ENCODE data around the gene HTATSF1. TPM values are rescaled to one million over a fixed set of nuclear protein-coding genes. Genes with fewer than 3 reads are reported as not detected.

HTATSF1 gene
- total and polyA plus RNA-seq, 2 donors (not counting 1 experiment from before 2014, with no cell fraction given): 0.66 to 33.2 TPM

DNA sequence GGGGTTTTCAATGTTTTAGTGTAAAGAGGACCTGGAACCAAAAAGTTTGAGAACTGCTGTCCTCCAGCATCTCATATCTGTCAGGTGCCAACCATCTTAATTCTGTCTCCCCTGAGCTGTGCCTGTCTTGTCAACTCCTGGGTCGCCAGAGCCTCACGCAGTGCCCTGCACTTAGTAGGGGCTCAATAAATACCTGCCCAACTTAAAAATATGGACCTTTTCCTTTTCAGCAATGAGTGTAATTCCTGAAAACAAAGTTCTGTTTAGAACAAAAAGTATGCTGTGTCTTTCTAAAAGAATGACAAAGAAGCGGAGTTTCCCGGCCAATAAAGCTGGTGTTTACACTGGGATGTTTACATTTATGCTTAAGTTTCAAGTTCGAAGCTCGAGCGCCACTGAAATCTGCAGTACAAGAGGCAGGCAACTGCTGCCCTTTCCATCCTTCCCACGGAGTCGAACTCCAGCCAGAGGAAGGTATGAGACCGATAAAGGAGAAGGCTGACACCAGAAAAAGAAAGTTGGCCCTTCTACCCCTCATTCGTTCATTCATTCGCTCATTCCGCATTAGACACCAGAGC is 1.1 kb upstream of the HTATSF1 start:
- no peak for DNase-seq (ENCODE audit: low read depth in 2 of 2)

DNA sequence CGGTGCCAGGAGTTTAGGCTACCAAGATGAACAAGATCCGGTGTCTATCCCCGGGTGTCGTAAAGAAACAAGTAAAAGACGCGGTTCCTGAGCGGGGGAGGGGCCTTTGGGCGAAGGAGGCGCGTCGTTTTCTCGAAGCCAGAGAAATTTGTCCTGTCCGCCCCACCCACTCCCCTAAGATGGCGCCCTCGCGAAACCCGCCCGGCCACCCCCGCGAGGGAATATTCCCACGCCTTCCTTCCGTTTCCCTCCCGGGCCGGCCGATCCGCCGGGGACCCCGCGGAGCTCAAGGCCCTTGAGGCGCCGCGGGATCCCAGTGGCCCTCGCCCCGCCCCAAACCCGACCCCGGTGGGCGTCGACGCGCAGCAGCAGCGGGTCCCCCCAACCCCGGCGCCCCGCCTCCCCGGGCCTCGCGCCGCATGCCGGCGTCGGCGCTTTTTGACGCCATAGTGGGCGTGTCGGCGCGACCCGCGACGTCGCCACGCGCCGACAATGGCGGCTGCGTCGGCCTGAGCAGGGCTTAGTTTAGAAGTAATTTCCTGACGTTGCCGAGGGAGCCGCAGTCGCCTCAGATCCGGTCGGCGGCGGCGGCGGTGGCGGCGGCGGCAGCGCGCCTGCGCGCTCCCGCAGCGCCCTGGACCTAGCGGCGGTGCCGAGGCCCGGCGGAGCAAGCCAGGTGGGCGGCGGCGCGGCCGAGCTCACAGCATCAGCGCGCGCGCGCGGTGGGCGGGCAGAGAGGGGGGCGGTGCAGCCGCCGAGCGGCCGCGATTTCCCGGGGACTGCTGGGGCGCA is 432 bp upstream of the HTATSF1 start:
- Histone ChIP-seq H3K4me2 (ENCODE audit: extremely low read depth, insufficient read depth, low read length) (no peak overlapping the region), H3K36me3 (ENCODE audit: control insufficient read depth, insufficient read depth, low read length) (no peaks in the 10 kb centered on the region), H2AFZ (ENCODE audit: low read length) (peak overlapping the region; percentile 37), H3K4me1 (ENCODE audit: control insufficient read depth, extremely low read depth, insufficient read depth, low read length) (no peaks in the 10 kb centered on the region), H4K20me1 (ENCODE audit: control insufficient read depth, extremely low read depth, insufficient read depth, low read length) (no peaks in the 10 kb centered on the region), H3K9ac (ENCODE audit: insufficient read depth, low read length) (peak overlapping the region; percentile 81), H3K4me3 (replicated peaks in 1 of 4; ENCODE audit: control extremely low read depth in 1 of 4, insufficient read depth in 1 of 4, low read depth in 3 of 4, low read length in 4 of 4) (peak overlapping the region; percentile 48 to 87 (median 76)), H3K9me3 (ENCODE audit: control insufficient read depth, insufficient read depth, low read depth, low read length) (no peaks in the 10 kb centered on the region), H3K79me2 (ENCODE audit: control insufficient read depth, insufficient read depth, low read length) (peaks cover 6% of the 10 kb centered on the region), H3K27ac (ENCODE audit: insufficient read depth, low read length) (peak overlapping the region; percentile 65), H3K27me3 (ENCODE audit: control insufficient read depth, insufficient read depth, low read length) (no peaks in the 10 kb centered on the region)
- no peak for TF ChIP-seq CTCF (conservative IDR thresholded peaks at IDR 0.05 in 1 of 2, IDR thresholded peaks at IDR 0.05 in 1 of 2; ENCODE audit: low read depth in 1 of 2, low read length in 2 of 2)
- no peak for TF ChIP-seq EZH2 (IDR thresholded peaks at IDR 0.05; ENCODE audit: low read length, missing control alignments)
- peak; percentile 84 to 86 for DNase-seq (ENCODE audit: low read depth in 2 of 2)

More for the DNA sequence above, 1.1 kb upstream of the HTATSF1 start:
- TF ChIP-seq EZH2 (IDR thresholded peaks at IDR 0.05; ENCODE audit: low read length, missing control alignments): no peak
- no peak for TF ChIP-seq CTCF (conservative IDR thresholded peaks at IDR 0.05 in 1 of 2, IDR thresholded peaks at IDR 0.05 in 1 of 2; ENCODE audit: low read depth in 1 of 2, low read length in 2 of 2)
- H4K20me1 ChIP-seq (ENCODE audit: control insufficient read depth, extremely low read depth, insufficient read depth, low read length): no peaks in the 10 kb centered on the region
- H3K27me3 ChIP-seq (ENCODE audit: control insufficient read depth, insufficient read depth, low read length): no peaks in the 10 kb centered on the region
- H3K79me2 ChIP-seq (ENCODE audit: control insufficient read depth, insufficient read depth, low read length): peaks cover 6% of the 10 kb centered on the region
- peak overlapping the region; percentile 65 for H3K27ac ChIP-seq (ENCODE audit: insufficient read depth, low read length)
- no peaks in the 10 kb centered on the region for H3K9me3 ChIP-seq (ENCODE audit: control insufficient read depth, insufficient read depth, low read depth, low read length)
- H3K36me3 ChIP-seq (ENCODE audit: control insufficient read depth, insufficient read depth, low read length): no peaks in the 10 kb centered on the region
- H3K4me1 ChIP-seq (ENCODE audit: control insufficient read depth, extremely low read depth, insufficient read depth, low read length): no peaks in the 10 kb centered on the region
- H2AFZ ChIP-seq (ENCODE audit: low read length): peak overlapping the region; percentile 37
- H3K4me3 ChIP-seq (replicated peaks in 1 of 4; ENCODE audit: control extremely low read depth in 1 of 4, insufficient read depth in 1 of 4, low read depth in 3 of 4, low read length in 4 of 4): peak overlapping the region; percentile 48 to 87 (median 60)
- H3K9ac ChIP-seq (ENCODE audit: insufficient read depth, low read length): peak overlapping the region; percentile 81
- H3K4me2 ChIP-seq (ENCODE audit: extremely low read depth, insufficient read depth, low read length): peak overlapping the region; percentile 75

DNA sequence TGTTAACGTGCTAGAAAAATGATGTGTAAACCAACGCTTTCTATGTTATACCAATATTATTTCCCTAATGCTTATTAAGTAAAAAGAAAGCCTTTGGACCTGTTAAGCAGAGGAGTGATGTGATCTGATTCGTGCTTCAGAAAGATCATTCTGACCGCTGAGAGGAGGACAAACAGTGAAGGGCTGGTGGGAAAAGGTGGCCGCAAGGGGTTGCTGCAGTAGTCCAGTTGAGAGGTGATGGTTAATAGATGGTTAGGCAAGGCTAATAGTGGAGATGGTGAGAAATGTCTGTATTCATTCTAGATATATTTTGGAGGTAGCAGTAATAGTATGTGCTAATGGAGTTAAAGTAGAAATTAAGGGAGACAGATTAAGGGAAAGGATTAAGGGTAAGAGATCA is 21.7 kb downstream of the HTATSF1 start:
- no peak overlapping the region for H3K27ac ChIP-seq (ENCODE audit: insufficient read depth, low read length)
- no peak overlapping the region for H3K9ac ChIP-seq (ENCODE audit: insufficient read depth, low read length)
- no peak overlapping the region for H3K4me3 ChIP-seq (replicated peaks in 1 of 4; ENCODE audit: control extremely low read depth in 1 of 4, insufficient read depth in 1 of 4, low read depth in 3 of 4, low read length in 4 of 4)
- no peaks in the 10 kb centered on the region for H3K36me3 ChIP-seq (ENCODE audit: control insufficient read depth, insufficient read depth, low read length)
- H3K27me3 ChIP-seq (ENCODE audit: control insufficient read depth, insufficient read depth, low read length): no peaks in the 10 kb centered on the region
- H3K4me1 ChIP-seq (ENCODE audit: control insufficient read depth, extremely low read depth, insufficient read depth, low read length): no peaks in the 10 kb centered on the region
- DNase-seq (ENCODE audit: low read depth in 2 of 2): no peak
- no peak overlapping the region for H3K4me2 ChIP-seq (ENCODE audit: extremely low read depth, insufficient read depth, low read length)
- H4K20me1 ChIP-seq (ENCODE audit: control insufficient read depth, extremely low read depth, insufficient read depth, low read length): no peaks in the 10 kb centered on the region
- no peaks in the 10 kb centered on the region for H3K79me2 ChIP-seq (ENCODE audit: control insufficient read depth, insufficient read depth, low read length)
- H3K9me3 ChIP-seq (ENCODE audit: control insufficient read depth, insufficient read depth, low read depth, low read length): no peaks in the 10 kb centered on the region
- TF ChIP-seq EZH2 (IDR thresholded peaks at IDR 0.05; ENCODE audit: low read length, missing control alignments) (no peak), CTCF (conservative IDR thresholded peaks at IDR 0.05 in 1 of 2, IDR thresholded peaks at IDR 0.05 in 1 of 2; ENCODE audit: low read depth in 1 of 2, low read length in 2 of 2) (no peak)
- H2AFZ ChIP-seq (ENCODE audit: low read length): no peak overlapping the region

Measured in fibroblast of lung (primary cell).